GM10248 (cell line): ENCODE data around the gene TMEM201.

Experiments
- CTCF ChIA-PET: fragments of 300-600 bp; sonication (Branson Sonifier 250); formaldehyde crosslinking; extraction: SDS; loops from one replicate; lab custom pipeline; 2021; ENCODE audit warnings: antibody characterized with exemption; lab: Yijun Ruan, JAX
- POLR2A ChIA-PET: fragments of 350-650 bp; sonication (Branson Sonifier 250); formaldehyde crosslinking; extraction: SDS; loops from one replicate; lab custom pipeline; 2020; ENCODE audit warnings: antibody characterized with exemption; lab: Yijun Ruan, JAX
- DNase-seq: peaks from one replicate; pipeline ENCODE4 v3.0.0; 2012; ENCODE audit errors: extremely low spot score
- TF ChIP-seq, protein P1 (sequence below): IDR thresholded peaks from 2 replicates; pipeline ENCODE4 v1.5.1; 2012; ENCODE audit warnings: mild to moderate bottlenecking, low read depth; ENCODE audit errors: extremely low read depth, missing control alignments, control extremely low read depth

Gene TMEM201

DNA sequence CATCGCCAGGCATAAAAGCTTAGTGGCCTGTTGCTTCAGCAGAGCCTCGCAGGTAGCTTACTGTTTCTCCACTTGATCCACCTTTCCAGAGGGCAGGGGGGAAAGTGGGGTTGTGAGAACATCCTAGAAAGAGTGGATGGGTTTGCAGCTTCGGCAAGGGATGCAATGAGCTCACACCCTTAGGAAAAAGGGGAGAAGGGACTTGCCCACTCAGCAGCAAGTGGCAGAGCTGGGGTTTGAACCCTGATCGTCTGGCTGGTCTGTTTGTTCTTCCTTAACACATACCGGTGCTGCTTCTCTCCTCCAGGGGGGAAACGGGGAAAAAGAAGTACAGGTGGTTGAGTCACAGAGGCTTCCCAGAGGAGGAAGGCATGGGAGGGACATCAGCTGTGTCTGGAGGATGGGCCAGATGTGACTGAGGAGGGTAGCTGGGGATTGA lies 1.0 kb downstream of the TMEM201 start:
- CTCF ChIA-PET = interaction anchor here (0.8 to 2.2 kb wide), 9 partner anchors 10 to 841 kb away, joined by 3 to 11 read pairs (median 4); partner anchors contain the start of gene CENPS
- POLR2A ChIA-PET = interaction anchor here (0.6 to 1.1 kb wide), 3 partner anchors 36 to 75 kb away, joined by 3 to 5 read pairs (median 3); partner anchors contain the start of gene SLC25A33
- TF ChIP-seq, protein P1, sequence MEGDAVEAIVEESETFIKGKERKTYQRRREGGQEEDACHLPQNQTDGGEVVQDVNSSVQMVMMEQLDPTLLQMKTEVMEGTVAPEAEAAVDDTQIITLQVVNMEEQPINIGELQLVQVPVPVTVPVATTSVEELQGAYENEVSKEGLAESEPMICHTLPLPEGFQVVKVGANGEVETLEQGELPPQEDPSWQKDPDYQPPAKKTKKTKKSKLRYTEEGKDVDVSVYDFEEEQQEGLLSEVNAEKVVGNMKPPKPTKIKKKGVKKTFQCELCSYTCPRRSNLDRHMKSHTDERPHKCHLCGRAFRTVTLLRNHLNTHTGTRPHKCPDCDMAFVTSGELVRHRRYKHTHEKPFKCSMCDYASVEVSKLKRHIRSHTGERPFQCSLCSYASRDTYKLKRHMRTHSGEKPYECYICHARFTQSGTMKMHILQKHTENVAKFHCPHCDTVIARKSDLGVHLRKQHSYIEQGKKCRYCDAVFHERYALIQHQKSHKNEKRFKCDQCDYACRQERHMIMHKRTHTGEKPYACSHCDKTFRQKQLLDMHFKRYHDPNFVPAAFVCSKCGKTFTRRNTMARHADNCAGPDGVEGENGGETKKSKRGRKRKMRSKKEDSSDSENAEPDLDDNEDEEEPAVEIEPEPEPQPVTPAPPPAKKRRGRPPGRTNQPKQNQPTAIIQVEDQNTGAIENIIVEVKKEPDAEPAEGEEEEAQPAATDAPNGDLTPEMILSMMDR = no peak
- DNase-seq = no peak

DNA sequence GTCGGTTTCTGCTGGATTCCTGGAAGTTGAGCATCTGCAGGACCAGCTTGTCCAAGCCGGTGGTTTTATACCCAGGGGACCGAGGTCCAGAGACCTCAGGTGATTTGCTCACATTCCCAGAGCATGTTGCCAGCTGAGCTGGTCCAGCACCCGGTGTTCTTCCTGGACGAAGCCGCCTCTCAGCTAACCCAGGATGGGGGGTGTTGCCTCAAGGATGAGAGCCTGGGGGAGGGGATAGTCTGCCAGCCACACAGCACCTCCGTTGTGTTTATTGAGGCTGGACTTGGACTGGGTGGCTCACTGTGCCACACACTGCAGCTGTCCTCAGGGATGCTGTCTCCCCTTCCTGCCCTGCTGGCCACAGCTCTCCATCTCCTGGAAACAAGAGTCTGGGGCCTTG lies 1.5 kb downstream of the TMEM201 start:
- DNase-seq = no peak
- ChIA-PET CTCF (interaction anchor here (0.8 to 2.2 kb wide), 10 partner anchors 10 to 840 kb away, joined by 3 to 11 read pairs (median 4); partner anchors contain the start of gene CENPS), POLR2A (interaction anchor here (0.6 to 1.1 kb wide), 3 partner anchors 36 to 75 kb away, joined by 3 to 5 read pairs (median 3); partner anchors contain the start of gene SLC25A33)
- TF ChIP-seq, protein P1 = no peak

DNA sequence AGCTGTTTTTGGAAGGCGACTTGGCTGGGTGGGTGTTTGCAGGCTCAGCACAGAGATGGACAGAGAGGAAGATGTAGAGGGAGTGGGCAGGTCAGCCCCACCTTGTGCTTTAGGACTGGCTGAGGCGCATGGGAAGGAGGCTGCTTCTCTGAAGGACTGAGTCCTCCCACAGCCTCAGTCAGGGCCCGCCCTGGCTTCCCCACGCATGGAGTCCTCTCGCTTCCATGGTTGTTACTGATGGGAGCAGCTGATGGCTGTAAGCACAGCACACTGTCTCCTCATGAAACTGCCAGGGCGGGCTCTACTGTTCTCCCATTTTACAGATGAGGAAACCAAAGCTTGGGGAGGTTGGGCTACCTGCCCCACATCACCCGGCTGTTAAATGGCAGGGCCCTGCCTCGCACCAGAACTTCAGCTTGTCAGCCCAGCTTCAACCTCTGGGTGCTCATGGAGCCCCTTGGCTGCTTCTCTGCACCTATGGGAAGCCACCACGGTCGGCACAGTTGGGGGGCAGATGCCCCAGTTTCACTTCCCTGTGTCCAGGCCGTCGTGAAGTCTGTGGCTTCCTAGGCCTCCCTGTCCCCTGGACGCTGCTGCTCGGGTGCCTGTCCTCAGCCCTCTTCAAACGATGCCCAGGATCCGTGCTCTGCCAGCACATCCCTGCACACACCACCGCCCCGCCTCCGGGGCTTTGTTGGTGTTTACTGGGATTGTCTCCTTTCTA lies 2.4 kb downstream of the TMEM201 start:
- ChIA-PET POLR2A (no interaction called here), CTCF (interaction anchor here (0.9 to 5.6 kb wide), 5 partner anchors 25 to 839 kb away, joined by 3 to 25 read pairs (median 4); partner anchors contain the start of gene CENPS)
- TF ChIP-seq, protein P1 = no peak
- DNase-seq = no peak

DNA sequence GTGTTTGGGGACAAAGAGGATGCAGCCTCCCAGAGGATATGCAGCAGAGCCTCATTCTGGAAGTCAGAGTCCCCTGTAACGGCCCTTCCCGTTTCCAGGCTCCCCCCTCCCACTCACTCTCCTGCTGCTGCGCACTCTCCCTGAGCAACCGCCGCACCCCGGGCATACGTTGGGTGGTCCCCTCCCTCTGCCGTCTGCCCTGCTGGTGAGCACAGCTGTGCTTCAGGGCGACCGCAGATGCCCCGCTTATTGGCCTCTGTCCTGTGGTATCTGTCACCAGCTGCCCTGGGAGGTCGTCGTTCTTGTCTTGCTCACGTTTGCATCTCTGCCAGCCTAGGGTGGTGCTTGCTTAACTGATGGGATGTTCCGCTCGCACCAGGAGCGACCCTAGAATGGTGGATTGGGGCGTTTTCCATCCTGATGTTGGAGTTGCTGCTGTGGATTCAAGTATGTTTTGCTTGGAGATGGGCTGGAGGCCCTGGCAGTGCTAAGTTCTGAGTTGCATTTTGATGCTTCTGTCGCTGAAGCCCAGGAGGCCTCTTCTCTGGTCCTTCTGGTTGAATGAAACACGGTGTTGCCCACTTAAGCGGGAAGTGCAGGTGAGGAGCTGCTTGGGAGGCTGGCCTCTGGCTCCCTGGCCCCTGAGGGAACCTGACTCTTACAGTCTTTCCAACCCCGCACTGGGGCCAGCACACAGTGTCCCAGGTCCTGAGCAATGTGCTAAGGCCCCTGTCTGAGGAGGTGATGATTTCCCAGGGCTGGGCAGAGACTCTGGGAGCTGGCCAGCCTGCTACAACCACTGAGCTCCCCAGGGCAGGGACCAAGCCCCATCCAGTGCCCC lies 3.2 kb downstream of the TMEM201 start:
- ChIA-PET CTCF (interaction anchor here (1.6 to 5.6 kb wide), 3 partner anchors 24 to 838 kb away, joined by 3 to 25 read pairs (median 9); partner anchors contain the start of gene CENPS), POLR2A (no interaction called here)
- TF ChIP-seq, protein P1 = no peak
- DNase-seq = no peak

DNA sequence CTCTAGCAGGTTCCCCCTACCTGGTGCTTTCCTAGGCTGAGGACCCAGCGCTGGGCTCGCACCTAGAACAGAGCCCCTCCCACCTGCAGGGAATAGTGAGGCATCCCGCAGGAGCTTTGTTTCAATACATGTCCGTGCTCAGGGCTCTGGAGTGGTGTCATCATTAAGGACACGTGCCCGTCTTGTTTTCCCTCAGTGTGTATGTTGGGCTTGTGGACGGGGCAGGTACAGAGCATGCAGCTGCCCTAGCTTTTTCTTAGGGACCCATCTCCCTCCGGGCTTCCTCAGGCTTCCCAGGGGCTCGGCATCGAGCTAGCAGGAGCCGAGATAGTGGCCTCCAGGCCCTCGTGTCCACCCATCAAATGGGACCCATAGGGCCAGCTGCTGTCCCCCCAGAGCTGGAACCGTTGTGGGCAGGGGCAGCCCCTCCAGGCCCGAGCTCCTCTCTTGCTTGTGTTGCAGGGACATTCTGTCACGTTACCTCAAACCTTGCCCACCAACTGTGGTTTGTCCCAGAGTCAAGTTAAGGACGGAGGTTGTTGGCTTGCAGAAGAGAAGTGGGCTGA lies 3.9 kb downstream of the TMEM201 start:
- DNase-seq = no peak
- POLR2A ChIA-PET = no interaction called here
- CTCF ChIA-PET = interaction anchor here (1.6 to 5.6 kb wide), 3 partner anchors 24 to 837 kb away, joined by 3 to 25 read pairs (median 9); partner anchors contain the start of gene CENPS
- TF ChIP-seq, protein P1 = no peak
